Measurements from ENCODE around the gene LTB. TPM values are rescaled to one million over a fixed set of nuclear protein-coding genes. Genes with fewer than 3 reads are reported as not detected.

Gene LTB
- total RNA-seq, 6 experiments from 2014 or later = 0.38 TPM; not detected in 5

DNA sequence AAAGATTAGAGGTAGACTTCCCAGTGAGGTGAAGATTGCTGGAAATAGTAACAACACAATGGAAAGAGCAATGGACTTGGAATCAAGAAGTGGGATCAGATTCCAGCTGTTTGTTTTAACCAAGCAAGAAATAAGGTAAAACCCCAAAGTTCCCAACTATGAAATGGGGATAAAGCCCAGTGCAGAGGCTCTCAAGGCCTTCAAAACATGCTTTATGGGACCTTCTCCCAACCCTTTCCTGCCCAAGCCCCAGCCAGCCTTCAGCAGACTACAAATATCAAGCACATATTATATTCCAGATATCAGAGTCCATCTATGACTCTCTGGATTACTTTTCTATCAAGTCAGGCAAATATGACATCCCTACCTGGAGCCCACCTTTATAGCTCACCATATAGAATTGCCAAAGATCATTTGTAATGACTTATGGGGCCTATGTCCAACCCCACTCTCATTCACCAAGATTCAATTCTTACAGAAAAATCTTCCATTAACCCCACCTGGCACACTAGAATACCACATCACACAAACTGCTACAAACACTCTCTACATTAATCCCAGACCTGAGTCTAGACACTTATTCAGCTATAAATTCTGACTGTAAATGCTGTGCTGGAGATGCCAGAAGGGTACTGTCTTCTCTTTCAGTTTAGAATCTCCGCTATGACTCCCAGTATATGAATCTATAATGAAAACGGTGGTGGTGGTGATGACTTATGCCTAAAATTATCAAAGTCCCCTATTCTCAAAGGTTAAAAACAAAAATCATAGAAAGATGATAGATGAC is 46.5 kb downstream of the LTB start:
- peaks cover 71% of the 10 kb centered on the region for H3K36me3 Mint-ChIP-seq (ENCODE audit: low read depth)
- H3K27ac Mint-ChIP-seq = peak overlapping the region; percentile 24; the same call in 1 of the 2 replicates
- DNase-seq = no peak
- peaks cover 35% of the 10 kb centered on the region for H3K4me1 Mint-ChIP-seq (ENCODE audit: low read depth)
- no peak overlapping the region for H3K4me3 Mint-ChIP-seq
- TF ChIP-seq CTCF (IDR thresholded peaks at IDR 0.05) = no peak
- H3K9me3 Mint-ChIP-seq = no peaks in the 10 kb centered on the region
- peaks cover 7% of the 10 kb centered on the region for H3K27me3 Mint-ChIP-seq (ENCODE audit: insufficient read depth)

DNA sequence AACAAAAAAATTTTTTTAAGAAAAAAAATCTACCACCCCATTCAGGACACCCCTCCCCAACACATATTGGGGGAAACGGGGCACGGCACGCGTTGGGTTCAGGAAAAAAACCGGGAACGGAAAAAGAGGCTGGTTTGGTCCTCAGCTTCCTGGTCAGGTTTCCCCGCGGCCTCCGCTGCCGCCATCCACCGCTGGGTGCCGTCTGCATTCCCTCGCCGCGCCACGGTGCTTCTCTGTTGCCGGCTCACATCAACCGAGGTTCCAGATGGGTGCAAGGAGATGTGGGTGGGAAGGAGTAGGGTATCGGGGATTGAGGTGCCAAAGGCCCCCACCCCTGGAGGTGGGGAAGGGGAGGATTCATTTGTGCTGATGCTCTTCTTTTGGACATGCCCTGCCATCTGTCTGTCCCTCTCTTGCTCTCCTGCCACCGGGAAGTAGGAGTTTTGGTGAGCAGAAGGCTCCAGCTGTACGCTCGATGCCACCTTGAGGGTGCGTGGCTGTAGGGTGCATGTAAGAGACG is 47.6 kb downstream of the LTB start:
- H3K27me3 Mint-ChIP-seq (ENCODE audit: insufficient read depth) = peaks cover 7% of the 10 kb centered on the region
- H3K36me3 Mint-ChIP-seq (ENCODE audit: low read depth) = peaks cover 71% of the 10 kb centered on the region
- H3K4me1 Mint-ChIP-seq (ENCODE audit: low read depth) = peaks cover 35% of the 10 kb centered on the region
- H3K9me3 Mint-ChIP-seq = no peaks in the 10 kb centered on the region
- TF ChIP-seq CTCF (IDR thresholded peaks at IDR 0.05) = no peak
- no peak for DNase-seq
- peak overlapping the region; percentile 55 for H3K27ac Mint-ChIP-seq
- H3K4me3 Mint-ChIP-seq = no peak overlapping the region

- TF ChIP-seq CTCF (IDR thresholded peaks at IDR 0.05) = no peak
- Mint-ChIP-seq H3K4me1 (ENCODE audit: low read depth) (peaks cover 29% of the 10 kb centered on the region), H3K36me3 (ENCODE audit: low read depth) (peaks cover 65% of the 10 kb centered on the region), H3K9me3 (no peaks in the 10 kb centered on the region), H3K27ac (peak overlapping the region; percentile 55), H3K4me3 (no peak overlapping the region), H3K27me3 (ENCODE audit: insufficient read depth) (peaks cover 8% of the 10 kb centered on the region)
- DNase-seq = no peak
Observed at GRCh38 chr6:31534011-31534410, 48.2 kb downstream of the LTB start.

DNA sequence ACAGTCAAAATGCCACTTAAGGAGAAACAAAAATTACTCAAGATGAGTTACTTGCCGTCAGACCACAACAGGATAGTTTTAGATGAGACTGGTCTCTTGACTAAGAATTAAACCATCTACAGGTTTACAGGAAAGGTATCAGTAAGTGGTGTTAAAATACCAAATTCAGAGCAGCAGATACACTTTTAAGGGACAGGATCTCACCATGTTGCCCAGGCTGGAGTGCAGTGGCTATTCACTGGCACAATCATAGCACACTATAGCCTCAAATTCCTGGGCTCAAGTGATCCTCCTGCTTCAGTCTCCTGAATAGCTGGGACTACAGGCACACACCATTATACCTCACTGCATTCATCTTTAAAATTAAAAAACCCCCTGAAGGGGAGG is 48.8 kb downstream of the LTB start:
- H3K36me3 Mint-ChIP-seq (ENCODE audit: low read depth) = peaks cover 60% of the 10 kb centered on the region
- peaks cover 24% of the 10 kb centered on the region for H3K4me1 Mint-ChIP-seq (ENCODE audit: low read depth)
- H3K4me3 Mint-ChIP-seq = no peak overlapping the region
- no peak for DNase-seq
- TF ChIP-seq CTCF (IDR thresholded peaks at IDR 0.05) = no peak
- peak overlapping the region; percentile 69 for H3K27ac Mint-ChIP-seq
- peaks cover 8% of the 10 kb centered on the region for H3K27me3 Mint-ChIP-seq (ENCODE audit: insufficient read depth)
- no peaks in the 10 kb centered on the region for H3K9me3 Mint-ChIP-seq

GRCh38 chr6:31532644-31533454 is 49.4 kb downstream of the LTB start:
- no peak for TF ChIP-seq CTCF (IDR thresholded peaks at IDR 0.05)
- Mint-ChIP-seq H3K27ac (peak overlapping the region; percentile 69), H3K4me1 (ENCODE audit: low read depth) (peaks cover 21% of the 10 kb centered on the region; the same call in 1 of the 2 replicates), H3K27me3 (ENCODE audit: insufficient read depth) (peaks cover 8% of the 10 kb centered on the region), H3K9me3 (no peaks in the 10 kb centered on the region), H3K4me3 (no peak overlapping the region; the same call in 1 of the 2 replicates), H3K36me3 (ENCODE audit: low read depth) (peaks cover 56% of the 10 kb centered on the region)
- DNase-seq = no peak
